ENCODE data around the gene THOC2.

DNA sequence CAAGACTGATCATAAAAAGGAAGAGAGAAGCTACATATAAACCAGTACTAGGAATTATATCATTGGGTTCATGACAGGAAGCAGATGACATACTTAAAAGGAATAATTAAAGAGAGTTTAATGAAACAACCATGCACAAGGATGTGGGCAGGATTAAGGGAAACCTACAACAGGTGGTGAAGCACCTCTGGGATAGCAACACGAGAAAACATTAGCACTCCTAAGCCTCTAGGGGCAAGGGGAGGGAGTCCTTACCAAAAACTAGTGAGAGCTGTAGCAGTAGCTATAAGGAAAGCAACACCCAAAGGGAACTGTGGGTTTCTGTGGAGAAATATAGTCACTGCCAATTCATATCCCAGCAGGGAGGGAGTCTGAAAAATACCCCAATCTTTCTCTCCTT is 7.2 kb upstream of the THOC2 start:
- TF ChIP-seq, protein P1, sequence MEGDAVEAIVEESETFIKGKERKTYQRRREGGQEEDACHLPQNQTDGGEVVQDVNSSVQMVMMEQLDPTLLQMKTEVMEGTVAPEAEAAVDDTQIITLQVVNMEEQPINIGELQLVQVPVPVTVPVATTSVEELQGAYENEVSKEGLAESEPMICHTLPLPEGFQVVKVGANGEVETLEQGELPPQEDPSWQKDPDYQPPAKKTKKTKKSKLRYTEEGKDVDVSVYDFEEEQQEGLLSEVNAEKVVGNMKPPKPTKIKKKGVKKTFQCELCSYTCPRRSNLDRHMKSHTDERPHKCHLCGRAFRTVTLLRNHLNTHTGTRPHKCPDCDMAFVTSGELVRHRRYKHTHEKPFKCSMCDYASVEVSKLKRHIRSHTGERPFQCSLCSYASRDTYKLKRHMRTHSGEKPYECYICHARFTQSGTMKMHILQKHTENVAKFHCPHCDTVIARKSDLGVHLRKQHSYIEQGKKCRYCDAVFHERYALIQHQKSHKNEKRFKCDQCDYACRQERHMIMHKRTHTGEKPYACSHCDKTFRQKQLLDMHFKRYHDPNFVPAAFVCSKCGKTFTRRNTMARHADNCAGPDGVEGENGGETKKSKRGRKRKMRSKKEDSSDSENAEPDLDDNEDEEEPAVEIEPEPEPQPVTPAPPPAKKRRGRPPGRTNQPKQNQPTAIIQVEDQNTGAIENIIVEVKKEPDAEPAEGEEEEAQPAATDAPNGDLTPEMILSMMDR (IDR thresholded peaks at IDR 0.05), result no peak
- TF ChIP-seq EZH2 (IDR thresholded peaks at IDR 0.05; ENCODE audit: borderline replicate concordance, insufficient read depth, low read depth, low read length, poor library complexity, severe bottlenecking), result no peak

Measured in B cell (primary cell).